ENCODE results near the gene EFCAB9.

- TF ChIP-seq CTCF (IDR thresholded peaks at IDR 0.05; ENCODE audit: low read depth, low read length), result no peak
- no peak for TF ChIP-seq EZH2phosphoT487 (IDR thresholded peaks at IDR 0.05; ENCODE audit: low read depth)
Observed at GRCh38 chr5:172162987-172163343, 31.0 kb upstream of the EFCAB9 start.

Data from OCI-LY3 (cell line).